Measurements from ENCODE around the gene TRPM7.
A peak's percentile ranks its signal among the peaks of the same experiment; 100 is the strongest.
"Not testable (repeated sequence)": the region's sequence is repeated elsewhere in the genome, so short reads cannot be mapped to it uniquely, and the experiment has no call there.

The TRPM7 gene, protein sequence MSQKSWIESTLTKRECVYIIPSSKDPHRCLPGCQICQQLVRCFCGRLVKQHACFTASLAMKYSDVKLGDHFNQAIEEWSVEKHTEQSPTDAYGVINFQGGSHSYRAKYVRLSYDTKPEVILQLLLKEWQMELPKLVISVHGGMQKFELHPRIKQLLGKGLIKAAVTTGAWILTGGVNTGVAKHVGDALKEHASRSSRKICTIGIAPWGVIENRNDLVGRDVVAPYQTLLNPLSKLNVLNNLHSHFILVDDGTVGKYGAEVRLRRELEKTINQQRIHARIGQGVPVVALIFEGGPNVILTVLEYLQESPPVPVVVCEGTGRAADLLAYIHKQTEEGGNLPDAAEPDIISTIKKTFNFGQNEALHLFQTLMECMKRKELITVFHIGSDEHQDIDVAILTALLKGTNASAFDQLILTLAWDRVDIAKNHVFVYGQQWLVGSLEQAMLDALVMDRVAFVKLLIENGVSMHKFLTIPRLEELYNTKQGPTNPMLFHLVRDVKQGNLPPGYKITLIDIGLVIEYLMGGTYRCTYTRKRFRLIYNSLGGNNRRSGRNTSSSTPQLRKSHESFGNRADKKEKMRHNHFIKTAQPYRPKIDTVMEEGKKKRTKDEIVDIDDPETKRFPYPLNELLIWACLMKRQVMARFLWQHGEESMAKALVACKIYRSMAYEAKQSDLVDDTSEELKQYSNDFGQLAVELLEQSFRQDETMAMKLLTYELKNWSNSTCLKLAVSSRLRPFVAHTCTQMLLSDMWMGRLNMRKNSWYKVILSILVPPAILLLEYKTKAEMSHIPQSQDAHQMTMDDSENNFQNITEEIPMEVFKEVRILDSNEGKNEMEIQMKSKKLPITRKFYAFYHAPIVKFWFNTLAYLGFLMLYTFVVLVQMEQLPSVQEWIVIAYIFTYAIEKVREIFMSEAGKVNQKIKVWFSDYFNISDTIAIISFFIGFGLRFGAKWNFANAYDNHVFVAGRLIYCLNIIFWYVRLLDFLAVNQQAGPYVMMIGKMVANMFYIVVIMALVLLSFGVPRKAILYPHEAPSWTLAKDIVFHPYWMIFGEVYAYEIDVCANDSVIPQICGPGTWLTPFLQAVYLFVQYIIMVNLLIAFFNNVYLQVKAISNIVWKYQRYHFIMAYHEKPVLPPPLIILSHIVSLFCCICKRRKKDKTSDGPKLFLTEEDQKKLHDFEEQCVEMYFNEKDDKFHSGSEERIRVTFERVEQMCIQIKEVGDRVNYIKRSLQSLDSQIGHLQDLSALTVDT (N-terminal part only)

DNA sequence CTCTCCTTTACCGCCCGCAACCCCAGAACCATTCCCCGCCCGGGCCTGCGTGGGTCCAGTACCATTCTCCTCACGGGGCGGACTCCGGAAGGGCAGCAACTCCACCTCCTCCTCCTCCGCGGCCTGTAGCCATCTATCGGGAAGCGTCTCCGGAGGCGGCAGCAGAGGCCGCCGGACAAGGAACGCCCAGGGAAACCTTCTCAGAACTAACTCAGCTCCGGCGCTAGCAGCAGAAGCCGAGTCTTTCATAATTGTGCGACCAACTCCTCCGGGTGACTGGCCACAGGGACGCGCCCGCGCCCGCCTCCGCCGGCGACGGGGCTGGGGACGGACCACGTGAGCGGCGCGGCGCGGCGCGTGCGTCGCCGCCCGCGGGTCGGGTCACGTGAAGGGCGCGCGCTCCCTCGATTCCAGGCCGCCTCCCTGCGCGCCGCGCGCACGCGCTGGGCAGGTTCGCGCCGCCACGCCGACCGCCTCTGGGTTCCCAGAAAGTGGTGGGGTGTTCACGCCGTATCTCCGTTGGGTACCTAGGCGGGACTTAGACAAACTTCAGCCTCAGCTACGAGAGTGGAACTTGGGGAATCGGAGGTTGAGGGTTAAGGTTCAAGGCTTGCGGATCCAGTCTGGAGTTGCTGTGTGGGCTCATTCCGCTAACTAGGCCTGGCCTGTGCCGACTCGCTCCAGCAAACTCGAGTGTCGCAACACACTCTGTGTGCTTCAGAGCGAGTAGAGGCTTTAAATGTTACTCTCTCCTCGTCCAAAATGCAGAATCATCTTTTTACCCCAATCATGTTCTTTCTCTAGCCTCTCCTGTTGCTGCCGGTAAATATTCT is at the start of gene TRPM7:
Gene TRPM7 (minus strand): TSS at position 329 of the 833 bp plus-strand sequence. CDS start 264 bp downstream, at position 65.
- DNase-seq (ENCODE audit: low spot score), result peak; percentile 85

DNA sequence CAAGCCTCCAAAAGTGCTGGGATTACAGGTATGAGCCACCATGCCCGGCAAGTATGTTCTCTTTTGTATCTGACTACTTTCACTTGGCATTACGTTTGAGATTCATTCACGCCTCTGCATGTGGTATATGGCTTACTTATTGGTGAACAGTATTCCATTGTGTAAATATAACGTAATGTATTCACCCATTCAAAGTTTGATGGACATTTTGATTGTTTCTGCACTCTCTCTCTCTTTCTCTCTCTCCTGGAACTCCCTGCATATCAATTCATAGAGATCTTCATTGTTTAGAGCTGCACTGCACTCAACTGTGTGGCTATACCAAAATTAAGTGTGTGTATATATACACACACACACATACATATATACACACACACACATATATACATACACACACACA is 48.6 kb upstream of the TRPM7 start:
- no peak for DNase-seq (ENCODE audit: low spot score)

DNA sequence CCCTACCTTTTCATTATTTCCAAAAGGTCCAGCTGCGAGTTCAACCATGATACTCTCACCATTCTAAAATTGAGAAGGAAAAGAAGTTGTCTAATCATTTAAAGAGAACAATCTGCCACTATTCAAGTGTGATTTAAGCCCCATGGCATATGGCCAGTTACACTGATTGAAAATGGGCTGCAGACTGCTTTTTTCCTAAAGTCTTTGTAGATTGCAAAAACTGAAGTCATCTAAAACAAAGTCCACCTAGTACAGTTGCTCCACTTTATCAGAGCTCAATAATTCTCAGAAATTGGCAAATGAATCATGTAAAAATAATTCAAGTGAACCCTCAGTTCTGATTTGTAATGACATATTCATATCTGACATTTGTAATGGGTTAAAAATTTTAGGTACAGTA is 39.7 kb upstream of the TRPM7 start:
- DNase-seq (ENCODE audit: low spot score), result no peak

DNA sequence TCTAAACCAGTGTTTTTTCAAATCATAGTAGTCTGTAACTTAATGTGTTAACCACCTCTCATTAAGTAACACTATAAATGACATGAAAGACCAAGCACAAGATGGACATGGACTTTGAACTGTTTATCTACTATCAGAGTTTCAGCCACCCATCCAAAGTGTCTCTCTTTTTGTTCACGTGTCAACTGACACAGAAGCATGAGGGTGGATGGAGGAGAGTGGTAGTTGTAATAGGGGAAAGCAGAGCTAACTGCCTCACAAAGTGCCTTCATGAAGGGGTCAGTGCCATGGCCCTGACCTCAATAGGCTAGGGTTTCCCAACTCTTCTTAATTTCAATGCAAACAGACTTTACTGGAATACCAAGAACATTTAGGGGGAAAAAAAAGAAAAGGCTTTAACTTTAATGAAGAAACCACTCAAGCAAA is 32.1 kb upstream of the TRPM7 start:
- peak; percentile 29 for DNase-seq (ENCODE audit: low spot score)

DNA sequence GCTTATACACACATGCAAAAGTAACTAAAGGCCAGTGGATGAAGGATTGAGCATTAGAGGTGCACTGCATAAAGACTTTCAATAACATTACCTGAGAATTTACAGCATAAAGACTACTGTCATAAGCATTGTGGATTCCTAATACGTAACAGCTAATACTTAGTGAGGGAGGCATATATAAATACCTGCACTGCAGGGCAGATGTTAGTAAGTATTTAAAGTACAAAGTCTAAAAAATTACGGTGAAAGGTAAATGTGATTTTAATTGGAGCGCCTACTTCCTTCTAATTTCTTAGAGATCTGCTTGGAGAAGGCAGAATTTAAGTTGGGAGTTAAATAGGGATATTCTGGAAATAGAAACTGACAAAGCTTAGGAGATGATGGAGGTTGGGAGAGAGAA is 25.4 kb upstream of the TRPM7 start:
- DNase-seq (ENCODE audit: low spot score), result no peak

DNA sequence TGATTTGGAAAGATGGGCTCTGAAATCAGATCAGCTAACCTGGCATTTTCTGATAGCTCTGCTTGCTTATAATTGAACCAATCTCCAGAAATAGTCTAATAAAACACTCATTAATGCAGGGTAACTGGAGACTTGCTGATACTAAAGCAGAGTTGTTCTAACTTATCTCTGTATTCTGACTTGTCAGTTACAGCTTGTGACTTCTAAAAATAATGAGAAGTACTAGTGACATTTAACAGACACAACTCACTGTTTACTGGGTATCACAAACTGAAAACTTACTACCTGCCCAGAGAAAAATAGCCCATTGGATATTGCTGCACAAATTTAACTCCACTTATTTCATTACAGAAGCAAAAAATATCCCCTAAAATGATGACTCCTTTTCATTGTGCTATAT is 24.0 kb upstream of the TRPM7 start:
- DNase-seq (ENCODE audit: low spot score), result no peak

DNA sequence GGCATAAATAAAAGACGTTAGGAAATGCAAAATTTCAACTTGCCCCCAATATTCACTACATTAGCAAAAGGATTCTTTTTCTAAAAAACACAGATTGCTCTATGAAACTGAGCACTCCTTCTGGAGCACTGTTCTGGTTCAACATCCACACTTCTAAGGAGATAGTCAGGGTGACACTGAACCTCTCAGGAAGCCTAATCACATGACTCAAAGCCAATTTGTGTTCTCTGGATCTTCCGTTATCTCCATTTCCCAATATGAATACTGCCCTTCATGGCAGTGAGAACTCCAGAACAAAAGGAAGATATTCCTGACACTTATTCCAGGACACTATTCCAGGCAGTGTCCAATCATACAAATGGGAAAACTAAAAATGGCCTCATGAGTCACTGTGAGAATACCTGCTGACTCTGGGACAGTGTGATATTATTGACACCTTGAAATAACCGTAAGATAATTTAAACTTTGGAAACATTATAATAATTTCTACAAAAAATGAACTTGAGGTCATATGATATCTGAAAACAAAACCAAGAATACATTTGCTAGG is 21.4 kb upstream of the TRPM7 start:
- DNase-seq (ENCODE audit: low spot score), result no peak

DNA sequence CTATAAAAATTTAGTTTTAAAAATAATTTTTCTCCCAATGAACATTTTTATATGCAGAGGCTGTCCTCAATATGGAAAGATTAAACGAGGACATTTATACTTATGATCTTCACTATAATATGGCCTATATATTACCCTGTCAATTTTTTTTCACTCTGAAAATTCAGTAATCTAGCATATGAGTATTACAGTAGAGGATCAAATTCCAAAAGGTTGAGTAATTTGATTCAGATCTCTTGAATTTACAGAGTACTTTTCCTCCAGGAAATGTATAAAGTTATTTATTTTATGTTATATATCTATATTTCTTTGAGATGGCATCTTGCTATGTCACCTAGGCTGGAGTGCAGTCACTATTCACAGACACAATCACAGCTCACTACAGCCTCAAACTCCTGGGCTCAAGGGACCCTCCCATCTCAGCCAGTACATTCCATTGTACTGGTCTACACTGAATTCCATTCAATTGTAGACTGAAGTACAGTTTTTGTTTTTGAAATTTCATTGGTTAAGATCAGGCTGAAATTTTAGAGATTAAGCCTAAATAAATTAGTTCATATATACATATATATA is 16.3 kb upstream of the TRPM7 start:
- DNase-seq (ENCODE audit: low spot score), result no peak

DNA sequence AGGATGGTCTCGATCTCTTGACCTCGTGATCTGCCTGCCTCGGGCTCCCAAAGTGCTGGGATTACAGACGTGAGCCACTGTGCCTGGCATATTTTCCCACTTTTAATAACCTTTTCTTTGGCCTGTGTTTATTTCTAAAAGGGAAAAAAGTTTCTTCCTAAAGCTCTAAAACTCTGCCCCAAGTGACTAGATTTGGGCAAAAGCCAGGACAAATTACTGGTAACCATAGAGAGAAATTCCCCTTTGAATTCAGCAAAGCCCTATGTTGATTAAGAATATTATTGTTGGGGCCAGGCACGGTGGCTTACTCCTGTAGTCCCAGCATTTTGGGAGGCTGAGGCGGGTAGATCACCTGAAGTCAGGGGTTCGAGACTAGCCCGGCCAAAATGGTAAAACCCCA is 11.5 kb upstream of the TRPM7 start:
- DNase-seq (ENCODE audit: low spot score), result no peak

DNA sequence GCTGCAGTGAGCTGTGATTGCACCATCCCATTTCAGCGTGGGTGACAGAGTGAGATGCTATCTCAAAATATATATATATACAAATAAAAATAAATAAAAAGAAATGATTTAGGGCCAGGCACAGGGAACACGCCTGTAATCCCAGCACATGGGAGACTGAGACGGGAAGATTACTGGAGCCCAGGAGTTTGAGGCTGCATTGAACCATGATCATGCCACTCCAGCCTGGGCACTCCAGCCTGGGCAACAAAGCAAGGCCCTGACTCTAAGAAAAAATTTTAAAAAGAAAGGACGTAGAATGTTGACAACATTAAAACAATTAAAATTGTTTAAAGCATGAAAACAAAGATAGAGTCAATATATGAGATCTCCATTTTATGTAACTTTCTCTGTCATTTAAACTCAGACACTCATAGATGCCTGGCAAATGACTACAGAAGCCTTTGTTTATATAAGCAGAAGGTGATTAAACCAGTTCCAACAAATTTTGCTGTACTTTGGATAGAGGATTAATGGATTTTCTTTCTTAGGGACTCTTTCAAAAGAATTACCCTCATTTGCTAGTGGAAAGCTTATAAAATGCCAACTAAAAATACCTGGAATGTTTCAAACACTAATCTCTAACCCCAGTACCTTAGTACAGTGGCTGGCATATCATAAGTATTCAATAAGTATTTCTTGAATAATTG is 10.7 kb upstream of the TRPM7 start:
- DNase-seq (ENCODE audit: low spot score), result no peak

DNA sequence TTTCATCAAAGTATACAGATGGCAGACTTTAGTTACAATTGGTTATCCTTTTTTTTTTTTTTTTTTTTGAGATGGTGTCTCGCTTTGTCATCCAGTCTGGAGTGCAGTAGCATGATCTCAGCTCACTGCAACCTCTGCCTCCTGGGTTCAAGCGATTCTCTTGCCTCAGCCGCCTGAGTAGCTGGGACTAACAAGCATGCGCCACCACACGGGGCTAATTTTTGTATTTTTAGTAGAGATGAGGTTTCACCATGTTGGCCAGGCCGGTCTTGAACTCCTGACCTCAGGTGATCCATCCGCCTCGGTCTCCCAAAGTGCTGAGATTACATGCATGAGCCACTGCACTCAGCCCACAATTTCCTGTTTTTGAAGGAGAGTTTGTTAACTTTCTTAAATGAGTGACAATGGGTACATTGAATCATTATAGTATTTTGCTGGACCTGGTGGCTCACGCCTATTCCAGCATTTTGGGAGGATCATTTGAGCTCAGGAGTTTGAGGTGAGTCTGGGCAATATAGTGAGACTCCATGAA is 8.1 kb upstream of the TRPM7 start:
- DNase-seq (ENCODE audit: low spot score), result not testable (repeated sequence)

DNA sequence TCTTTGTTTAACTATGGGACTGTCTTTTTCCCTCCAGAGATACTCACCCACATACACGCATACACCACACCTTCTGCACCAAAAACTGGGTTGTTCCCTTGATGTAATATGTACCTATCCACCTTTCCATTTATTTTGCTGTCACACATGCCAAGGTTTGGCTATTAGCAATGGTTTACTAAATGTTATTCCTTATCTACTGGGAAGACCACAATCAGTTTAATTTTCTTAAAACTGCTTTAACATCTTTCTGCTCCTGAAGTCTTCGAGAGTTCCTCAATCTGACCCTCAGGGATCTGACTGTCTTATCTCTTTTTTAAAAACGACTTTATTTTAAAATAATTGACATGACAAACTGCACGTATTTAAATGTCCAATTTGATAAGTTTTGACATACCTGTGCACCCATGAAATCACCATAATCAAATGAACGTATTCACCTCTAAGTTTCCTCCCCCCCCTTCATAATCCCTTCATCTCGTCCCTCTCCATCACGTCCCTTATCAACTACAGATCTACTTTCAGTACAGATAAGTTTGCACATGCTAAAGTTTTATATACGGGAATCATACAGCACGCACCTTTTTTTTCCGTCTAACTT is 805 bp upstream of the TRPM7 start:
- no peak for DNase-seq (ENCODE audit: low spot score)

DNA sequence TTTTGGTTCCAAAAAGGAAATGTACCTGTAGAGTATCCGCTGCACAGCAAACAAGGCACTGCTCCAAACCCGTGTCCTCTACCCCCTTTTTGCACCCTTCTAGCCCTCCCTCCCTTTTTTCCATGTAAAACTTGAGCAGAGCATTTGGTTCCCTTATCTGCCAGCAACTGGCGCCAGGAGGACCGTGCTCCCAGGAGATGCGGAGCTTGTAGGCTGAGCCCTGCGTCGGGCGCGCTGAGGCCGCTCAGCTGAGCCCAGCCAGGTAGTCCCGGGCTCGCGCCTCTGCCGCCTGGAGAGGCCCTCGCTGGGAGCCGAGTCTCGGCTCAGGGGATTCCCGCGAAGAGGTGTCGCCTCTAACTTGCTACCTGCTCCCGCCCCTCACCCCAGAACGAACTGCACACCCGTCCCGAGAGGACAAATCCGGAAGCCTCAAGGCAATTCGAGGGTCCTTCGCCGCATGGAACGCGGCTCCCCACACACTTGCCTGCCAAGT is 575 bp downstream of the TRPM7 start:
- DNase-seq (ENCODE audit: low spot score), result peak; percentile 37

DNA sequence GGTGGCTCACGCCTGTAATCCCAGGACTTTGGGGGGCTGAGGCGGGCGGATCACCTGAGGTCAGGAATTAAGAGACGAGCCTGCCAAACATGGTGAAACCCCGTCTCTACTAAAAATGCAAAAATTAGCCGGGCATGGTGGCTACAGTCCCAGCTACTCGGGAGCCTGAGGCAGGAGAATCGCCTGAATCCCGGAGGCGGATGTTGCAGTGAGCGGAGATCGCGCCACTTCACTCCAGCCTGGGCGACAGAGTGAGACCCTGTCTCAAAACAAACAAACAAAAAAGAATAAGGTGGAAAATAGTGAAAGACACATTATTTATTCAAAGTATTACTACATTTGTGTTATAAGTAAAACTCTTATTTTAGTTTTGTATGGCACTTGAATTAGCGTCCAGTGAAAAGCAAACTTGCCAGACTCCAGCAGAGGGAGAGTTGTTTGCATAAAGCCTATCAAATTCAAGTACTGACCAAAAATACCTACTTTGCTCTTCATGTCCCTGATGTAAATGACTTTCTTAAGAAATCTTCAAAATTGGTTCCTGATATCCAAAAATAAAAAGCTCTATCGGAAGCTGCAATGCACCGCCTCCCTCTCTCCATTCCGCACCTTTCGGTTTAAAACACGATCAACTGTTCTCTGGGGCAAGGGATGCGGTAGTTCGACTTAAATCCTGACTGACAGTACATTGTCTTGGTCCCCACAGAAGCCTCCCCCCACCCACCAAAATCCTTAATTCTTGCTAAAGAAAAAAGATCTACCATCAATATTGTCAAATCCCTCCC is 1.2 kb downstream of the TRPM7 start:
- DNase-seq (ENCODE audit: low spot score), result no peak

DNA sequence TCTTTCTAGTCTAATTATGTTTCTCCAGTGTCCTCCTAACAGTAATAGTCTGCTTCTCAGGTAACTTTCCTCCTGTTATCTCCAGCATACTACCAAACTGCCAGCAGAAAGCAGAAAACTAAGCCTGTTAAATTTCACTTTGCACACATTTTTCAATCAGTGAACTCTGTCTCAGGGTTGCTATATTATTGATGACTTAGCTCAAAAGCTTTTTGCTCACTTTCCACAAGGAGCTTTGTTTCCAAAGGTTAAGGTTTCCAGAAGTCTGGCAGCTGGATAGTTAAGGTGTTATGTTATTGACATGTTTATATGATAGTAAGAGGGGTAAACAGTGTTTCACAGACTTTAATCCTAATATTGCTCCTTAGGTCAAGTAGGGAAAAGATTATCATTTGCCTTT is 5.1 kb downstream of the TRPM7 start:
- no peak for DNase-seq (ENCODE audit: low spot score)

DNA sequence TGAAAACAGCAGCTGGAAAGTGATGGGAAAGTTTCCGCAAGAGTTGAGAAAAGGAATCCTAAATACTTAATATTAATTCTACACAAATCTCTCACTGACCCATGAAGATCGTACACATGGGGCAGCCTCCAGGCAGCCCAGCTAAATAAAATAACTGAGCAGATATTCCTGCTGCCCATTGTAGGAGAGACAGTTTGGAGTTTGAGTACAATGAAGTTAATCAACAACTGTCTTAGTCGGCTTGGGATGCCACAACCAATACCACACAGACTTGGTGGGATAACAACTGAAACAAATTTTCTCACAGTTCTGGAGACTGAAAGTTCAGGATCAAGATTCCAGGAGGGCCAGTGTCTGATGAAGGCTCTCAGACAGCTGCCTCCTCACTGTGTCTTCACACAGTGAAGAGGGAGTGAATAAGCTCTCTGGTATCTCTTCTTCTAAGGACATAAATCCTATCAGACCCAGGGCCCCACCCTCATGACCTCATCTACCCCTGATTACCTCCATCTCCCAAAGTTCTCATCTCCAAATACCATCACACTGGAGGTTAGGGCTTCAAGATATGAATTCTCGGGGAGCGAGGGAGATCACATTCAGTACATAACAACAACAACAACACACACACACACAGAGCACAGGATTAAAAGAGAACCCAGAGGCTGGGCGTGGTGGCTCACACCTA is 9.7 kb downstream of the TRPM7 start:
- no peak for DNase-seq (ENCODE audit: low spot score)

DNA sequence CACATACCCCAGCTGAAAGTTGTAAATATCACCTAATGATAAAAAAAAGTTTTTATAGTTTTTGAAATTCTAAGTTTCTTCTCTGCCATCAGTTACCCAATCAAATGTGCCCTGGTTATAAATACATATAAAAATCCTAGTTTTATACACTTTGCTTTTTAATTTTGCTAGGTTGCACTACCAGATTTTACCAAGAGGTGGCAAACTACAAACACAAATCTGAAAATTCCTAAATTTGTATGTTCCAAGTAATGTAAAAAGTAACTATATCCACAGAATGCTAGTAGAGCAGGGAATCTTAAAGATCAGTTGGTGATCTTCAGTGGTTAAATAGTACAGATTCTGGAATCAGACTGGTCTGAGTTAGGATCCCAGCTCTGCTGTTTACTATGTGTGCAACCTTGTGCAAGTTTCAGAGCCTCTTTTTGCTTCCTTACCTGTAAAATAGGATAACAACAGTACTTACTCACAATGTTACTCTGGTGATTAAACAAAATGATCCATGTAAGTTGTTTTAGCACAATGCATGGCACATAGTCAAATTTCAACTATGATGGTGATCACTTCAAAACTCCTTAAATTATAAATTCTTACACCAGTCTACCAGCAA is 11.0 kb downstream of the TRPM7 start:
- no peak for DNase-seq (ENCODE audit: low spot score)
